Measurements from ENCODE around the gene LYPD6B. TPM values are rescaled to one million over a fixed set of nuclear protein-coding genes. Genes with fewer than 3 reads are reported as not detected.
A peak's percentile ranks its signal among the peaks of the same experiment; 100 is the strongest.
"Not testable (repeated sequence)": the region's sequence is repeated elsewhere in the genome, so short reads cannot be mapped to it uniquely, and the experiment has no call there.

Gene LYPD6B
- total and polyA plus RNA-seq, 5 experiments from 2014 or later, result not detected

DNA sequence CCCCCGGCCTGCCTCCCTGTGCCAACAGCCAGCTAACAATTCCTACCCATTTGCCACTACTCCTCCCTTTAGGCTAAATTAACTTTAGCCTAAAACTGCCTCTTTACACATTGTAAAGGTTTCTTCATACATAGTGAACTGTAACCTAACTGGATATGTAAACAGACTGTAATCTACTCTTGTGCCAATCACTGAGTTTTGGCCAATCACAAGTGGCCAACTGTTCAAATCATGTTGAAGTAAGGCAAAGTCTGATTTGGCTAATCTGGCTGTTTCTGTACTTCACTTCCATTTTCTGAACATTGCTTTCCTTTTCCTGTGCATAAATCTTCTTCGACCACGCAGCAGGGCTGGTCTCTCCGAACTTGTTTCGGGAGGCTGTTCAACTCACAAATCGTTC is 188.3 kb downstream of the LYPD6B start:
- Mint-ChIP-seq H3K9me3 (no peaks in the 10 kb centered on the region), H3K27ac (no peak overlapping the region), H3K4me3 (no peak overlapping the region), H3K4me1 (no peaks in the 10 kb centered on the region), H3K36me3 (peaks cover 0 to 5% (median 0%) of the 10 kb centered on the region in 3 donors), H3K27me3 (peaks cover 14 to 70% (median 33%) of the 10 kb centered on the region in 5 donors)
- DNase-seq, result no peak
- POLR2A ChIA-PET, result no interaction called here
- ATAC-seq, result no peak

DNA sequence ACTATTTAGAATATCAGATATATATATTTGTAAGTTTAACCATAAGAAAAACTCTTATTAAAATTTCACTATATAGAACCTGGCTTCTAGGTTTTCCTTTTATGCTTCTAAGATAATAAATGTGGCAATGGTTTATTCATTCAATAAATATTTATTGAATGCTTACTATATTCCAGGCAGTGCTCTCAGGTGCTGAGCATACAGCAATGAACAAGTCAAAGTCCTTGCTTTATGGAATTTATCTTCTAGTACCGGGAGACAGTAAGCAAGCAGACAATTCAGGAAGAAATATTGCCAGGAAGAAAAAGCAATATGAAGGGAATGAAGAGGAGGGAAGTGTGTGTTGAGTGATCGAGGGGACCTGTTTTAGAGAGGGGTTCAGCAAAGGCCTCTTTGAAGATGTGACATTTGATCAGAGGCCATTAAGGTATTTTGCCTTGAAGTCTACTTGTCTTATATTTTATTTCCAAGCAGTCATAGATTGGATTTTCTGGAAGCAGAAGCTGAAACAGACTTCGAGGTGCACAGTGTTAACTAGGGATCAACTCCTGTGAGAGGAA is 197.4 kb downstream of the LYPD6B start:
- Mint-ChIP-seq H3K4me3 (no peak overlapping the region), H3K27me3 (peaks cover 5 to 16% (median 10%) of the 10 kb centered on the region in 5 donors), H3K4me1 (no peaks in the 10 kb centered on the region), H3K27ac (peak overlapping the region in 1 of 10 donors; percentile 87), H3K36me3 (no peaks in the 10 kb centered on the region), H3K9me3 (peaks cover 0 to 3% (median 0%) of the 10 kb centered on the region in 9 donors)
- POLR2A ChIA-PET, result no interaction called here
- DNase-seq, result no peak
- no peak for ATAC-seq

DNA sequence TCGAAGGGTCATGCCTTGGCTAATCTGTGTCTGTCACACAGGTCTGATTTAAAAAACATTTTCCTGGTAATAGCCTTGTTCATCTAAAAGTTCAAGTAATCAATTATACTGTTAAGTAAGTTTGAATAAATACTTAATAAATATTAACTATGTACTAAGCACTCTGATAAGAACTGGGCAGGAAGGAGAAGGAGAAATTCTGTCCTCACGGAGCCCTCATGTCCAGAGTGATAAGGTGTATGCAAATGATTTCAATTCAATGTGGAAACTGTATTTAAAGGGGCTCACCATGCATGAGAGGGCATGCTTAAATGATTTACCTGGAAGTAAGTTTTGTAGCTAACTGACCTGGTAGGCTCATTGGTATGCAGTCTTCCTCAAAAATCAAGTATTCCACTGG is 197.9 kb downstream of the LYPD6B start:
- no peaks in the 10 kb centered on the region for H3K4me1 Mint-ChIP-seq
- H3K9me3 Mint-ChIP-seq, result peaks cover 0 to 3% (median 0%) of the 10 kb centered on the region in 9 donors
- no peak overlapping the region for H3K4me3 Mint-ChIP-seq
- peaks cover 5 to 10% (median 10%) of the 10 kb centered on the region in 5 donors for H3K27me3 Mint-ChIP-seq
- no peaks in the 10 kb centered on the region for H3K36me3 Mint-ChIP-seq
- POLR2A ChIA-PET, result no interaction called here
- no peak overlapping the region for H3K27ac Mint-ChIP-seq
- DNase-seq, result no peak
- no peak for ATAC-seq

DNA sequence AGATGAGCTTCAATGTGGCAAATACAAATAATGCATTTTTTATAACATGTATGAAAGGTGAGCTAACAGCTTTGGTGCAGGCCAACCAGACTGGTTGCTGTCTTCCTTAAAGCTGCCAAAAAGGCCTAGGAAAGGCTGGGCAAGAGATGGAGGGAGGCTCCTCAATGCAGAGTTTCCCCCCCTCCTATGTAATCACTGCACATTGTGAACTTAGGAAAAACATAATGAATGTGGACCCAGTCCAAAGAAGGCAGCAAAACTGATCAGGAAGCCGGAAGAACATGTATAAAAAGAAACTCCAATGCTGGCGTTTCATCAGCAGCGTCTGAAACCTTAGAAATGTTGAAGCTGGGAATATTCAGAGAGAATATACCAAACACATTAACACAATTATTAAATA is 207.7 kb downstream of the LYPD6B start:
- Mint-ChIP-seq H3K9me3 (no peaks in the 10 kb centered on the region), H3K4me3 (no peak overlapping the region), H3K27ac (no peak overlapping the region), H3K36me3 (no peaks in the 10 kb centered on the region), H3K4me1 (no peaks in the 10 kb centered on the region), H3K27me3 (peaks cover 0 to 6% (median 0%) of the 10 kb centered on the region in 5 donors)
- DNase-seq, result no peak
- ATAC-seq, result no peak
- POLR2A ChIA-PET, result no interaction called here

DNA sequence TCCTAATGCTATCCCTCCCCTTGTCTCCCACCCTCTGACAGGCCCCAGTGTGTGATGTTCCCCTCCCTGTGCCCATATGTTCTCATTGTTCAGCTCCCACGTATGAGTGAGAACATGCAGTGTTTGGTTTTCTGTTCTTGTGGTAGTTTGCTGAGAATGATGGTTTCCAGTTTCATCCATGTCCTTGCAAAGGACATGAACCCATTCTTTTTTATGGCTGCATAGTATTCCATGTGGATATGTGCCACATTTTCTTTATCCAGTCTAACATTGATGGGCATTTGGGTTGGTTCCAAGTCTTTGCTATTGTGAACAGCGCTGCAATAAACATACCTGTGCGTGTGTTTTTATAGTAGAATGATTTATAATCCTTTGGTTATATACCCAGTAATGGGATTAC is 212.9 kb downstream of the LYPD6B start:
- H3K27me3 Mint-ChIP-seq, result peaks cover 0 to 13% (median 2%) of the 10 kb centered on the region in 5 donors
- H3K4me3 Mint-ChIP-seq, H3K4me1 Mint-ChIP-seq, ATAC-seq, POLR2A ChIA-PET, H3K27ac Mint-ChIP-seq, DNase-seq: not testable (repeated sequence)
- H3K9me3 Mint-ChIP-seq, result peaks cover 7 to 40% (median 27%) of the 10 kb centered on the region in 9 donors
- H3K36me3 Mint-ChIP-seq, result peaks cover 0 to 31% (median 0%) of the 10 kb centered on the region in 3 donors

DNA sequence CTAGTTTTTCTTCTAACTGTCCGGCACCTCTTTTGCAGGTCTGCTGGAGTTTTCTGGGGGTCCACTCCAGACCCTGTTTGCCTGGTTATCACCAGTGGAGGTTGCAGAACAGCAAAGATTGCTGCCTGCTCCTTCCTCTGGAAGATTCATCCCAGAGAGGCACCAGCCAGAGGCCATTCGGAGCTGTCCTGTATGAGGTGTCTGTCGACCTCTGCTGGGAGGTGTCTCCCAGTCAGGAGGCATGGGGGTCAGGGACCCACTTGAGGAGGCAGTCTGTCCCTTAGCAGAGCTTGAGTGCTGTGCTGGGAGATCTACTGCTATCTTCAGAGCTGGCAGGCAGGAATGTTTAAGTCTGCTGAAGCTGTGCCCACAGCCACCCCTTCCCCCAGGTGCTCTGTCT is 218.4 kb downstream of the LYPD6B start:
- POLR2A ChIA-PET, ATAC-seq: not testable (repeated sequence)

DNA sequence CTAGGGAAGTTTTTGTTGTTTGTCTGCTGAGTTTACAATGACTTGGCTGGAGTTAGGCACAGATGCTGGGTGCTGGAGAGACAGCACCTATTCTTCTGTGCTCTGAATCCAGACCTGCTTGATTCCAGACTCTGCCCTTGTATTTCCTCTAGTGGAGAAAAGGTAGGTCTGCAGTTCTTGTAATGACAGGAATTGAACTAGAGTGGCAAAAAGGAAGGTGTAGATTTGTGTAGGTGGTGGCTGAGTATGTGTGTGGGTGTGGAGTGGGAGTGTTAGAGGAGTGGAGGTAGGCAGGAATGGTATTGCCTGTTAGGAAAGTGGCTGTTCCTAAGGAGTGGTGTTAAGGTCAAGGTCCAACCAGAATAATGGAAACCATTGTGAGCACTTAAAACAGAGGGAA is 220.0 kb downstream of the LYPD6B start:
- DNase-seq (no peak), ATAC-seq (no peak)
- no peak overlapping the region for H3K4me3 Mint-ChIP-seq
- POLR2A ChIA-PET, result no interaction called here
- peaks cover 0 to 31% (median 24%) of the 10 kb centered on the region in 9 donors for H3K9me3 Mint-ChIP-seq
- peaks cover 8 to 34% (median 15%) of the 10 kb centered on the region in 5 donors for H3K27me3 Mint-ChIP-seq
- H3K36me3 Mint-ChIP-seq, result peaks cover 0 to 26% (median 0%) of the 10 kb centered on the region in 3 donors
- H3K27ac Mint-ChIP-seq, result no peak overlapping the region
- peaks cover 0 to 3% (median 0%) of the 10 kb centered on the region in 4 donors for H3K4me1 Mint-ChIP-seq

More for the DNA sequence above, 218.4 kb downstream of the LYPD6B start:
- H3K4me1 Mint-ChIP-seq, DNase-seq, H3K27ac Mint-ChIP-seq, H3K4me3 Mint-ChIP-seq: not testable (repeated sequence)
- Mint-ChIP-seq H3K9me3 (peaks cover 7 to 38% (median 27%) of the 10 kb centered on the region in 9 donors), H3K27me3 (peaks cover 5 to 25% (median 15%) of the 10 kb centered on the region in 5 donors), H3K36me3 (peaks cover 0 to 32% (median 0%) of the 10 kb centered on the region in 3 donors)

DNA sequence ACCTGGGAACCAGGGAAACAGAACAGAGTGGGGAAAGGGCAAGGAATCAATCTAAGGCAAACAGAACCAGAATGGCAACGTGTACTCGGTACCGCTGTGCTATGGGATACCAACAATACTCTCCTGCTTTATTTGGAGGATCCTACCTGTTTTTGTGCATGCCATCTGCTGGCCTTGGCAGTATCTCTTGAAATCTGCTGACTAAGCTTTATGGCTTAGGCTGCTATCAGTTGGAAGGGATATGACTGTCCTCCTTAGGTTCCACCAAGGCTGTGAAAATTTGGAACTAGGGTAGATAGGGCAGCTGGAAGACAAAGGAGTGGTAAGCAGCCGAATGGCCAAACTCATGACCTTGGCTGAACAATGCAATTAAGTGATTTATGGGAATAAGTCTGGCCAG is 220.6 kb downstream of the LYPD6B start:
- Mint-ChIP-seq H3K27ac (no peak overlapping the region), H3K36me3 (peaks cover 0 to 24% (median 0%) of the 10 kb centered on the region in 3 donors), H3K4me1 (peaks cover 0 to 3% (median 0%) of the 10 kb centered on the region in 4 donors), H3K4me3 (no peak overlapping the region), H3K9me3 (peaks cover 0 to 26% (median 19%) of the 10 kb centered on the region in 9 donors), H3K27me3 (peaks cover 8 to 34% (median 15%) of the 10 kb centered on the region in 5 donors)
- ATAC-seq (no peak), DNase-seq (no peak)
- POLR2A ChIA-PET, result no interaction called here

DNA sequence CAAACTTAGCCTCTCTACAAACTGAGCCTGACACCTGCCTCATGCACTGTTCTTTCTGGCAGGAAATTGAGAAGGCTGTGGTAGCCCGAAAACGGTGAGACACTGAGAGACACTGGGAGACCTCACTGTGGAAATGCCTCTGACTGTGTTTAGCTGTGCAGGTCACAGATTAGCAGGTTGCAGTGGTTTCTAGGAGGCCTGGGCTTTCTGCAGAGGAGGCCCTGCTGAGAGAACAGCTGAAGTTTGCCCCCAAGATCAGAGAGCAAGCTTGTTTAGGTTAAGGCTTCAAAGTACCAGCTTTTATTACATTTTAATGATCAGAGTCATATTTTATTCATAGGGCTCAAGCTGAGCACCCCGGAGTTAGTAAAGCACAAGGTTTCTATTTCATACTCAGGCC is 223.2 kb downstream of the LYPD6B start:
- DNase-seq (no peak), ATAC-seq (no peak)
- Mint-ChIP-seq H3K27me3 (peaks cover 11 to 49% (median 15%) of the 10 kb centered on the region in 5 donors), H3K27ac (no peak overlapping the region), H3K9me3 (peaks cover 0 to 4% (median 0%) of the 10 kb centered on the region in 9 donors), H3K4me1 (peaks cover 0 to 3% (median 0%) of the 10 kb centered on the region in 4 donors), H3K4me3 (no peak overlapping the region), H3K36me3 (no peaks in the 10 kb centered on the region)
- POLR2A ChIA-PET, result no interaction called here

Other genes with a start within 250 kb of the LYPD6B start
- gene KIF5C, start 163.5 kb upstream of the LYPD6B start, total RNA-seq, result 1 to 10 TPM; 8.0 to 9.4 TPM
- 1 to 10 TPM in 2 of 3 donors, under 1 TPM in 1; 0.46 to 1.4 (median 1.0) TPM for gene KIF5C, start 163.5 kb upstream of the LYPD6B start, polyA plus RNA-seq

Data from naive thymus-derived CD8-positive, alpha-beta T cell (primary cell).